GM21526 (cell line): Measurements from ENCODE around the gene AMIGO2.

ENCODE experiments used
- ATAC-seq: cut with Tn5 transposase; IDR thresholded peaks from one replicate; pipeline ENCODE4 v1.9.1; 2021; ENCODE audit warnings: moderate library complexity; ENCODE audit not compliant: unreplicated experiment, low FRiP score

The AMIGO2 gene

DNA sequence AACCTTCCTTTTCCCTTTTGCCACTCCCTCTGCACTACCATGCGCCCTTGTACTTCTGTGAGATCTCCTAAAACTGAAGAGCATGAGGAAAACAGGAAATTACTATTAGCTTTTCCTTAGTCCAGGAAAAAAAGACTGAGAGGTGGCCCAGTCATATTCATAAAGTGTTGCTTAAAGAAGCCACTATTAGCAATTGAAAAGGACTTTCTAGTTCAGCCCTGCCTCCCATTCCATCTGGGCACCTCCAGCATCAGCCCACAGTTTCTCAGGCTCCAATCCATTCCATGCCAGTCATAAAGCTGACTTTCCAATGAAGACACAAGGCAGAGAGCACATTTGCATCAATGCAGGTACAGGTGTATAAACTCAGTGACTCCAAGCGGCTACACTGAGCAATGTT, 19.9 kb upstream of the AMIGO2 start:
- no peak for ATAC-seq

DNA sequence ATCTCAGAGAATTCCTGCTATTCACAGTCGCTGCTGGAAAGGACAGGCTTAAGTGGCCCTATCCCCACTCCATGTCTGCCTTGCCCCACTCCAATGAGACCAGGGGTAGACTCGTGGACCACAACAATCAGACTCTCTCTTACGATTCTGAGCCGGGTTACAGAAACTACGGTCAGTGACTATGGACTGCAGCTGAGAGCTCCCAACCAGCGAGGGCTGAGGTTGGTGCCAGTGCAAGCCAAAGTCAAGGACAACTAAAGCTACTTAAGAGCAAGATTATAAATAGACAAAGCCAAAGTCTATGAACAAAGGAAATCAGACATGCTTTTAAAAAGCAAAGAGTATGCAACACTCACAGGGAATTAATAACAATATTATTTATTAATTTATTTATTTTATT, 18.3 kb upstream of the AMIGO2 start:
- no peak for ATAC-seq

DNA sequence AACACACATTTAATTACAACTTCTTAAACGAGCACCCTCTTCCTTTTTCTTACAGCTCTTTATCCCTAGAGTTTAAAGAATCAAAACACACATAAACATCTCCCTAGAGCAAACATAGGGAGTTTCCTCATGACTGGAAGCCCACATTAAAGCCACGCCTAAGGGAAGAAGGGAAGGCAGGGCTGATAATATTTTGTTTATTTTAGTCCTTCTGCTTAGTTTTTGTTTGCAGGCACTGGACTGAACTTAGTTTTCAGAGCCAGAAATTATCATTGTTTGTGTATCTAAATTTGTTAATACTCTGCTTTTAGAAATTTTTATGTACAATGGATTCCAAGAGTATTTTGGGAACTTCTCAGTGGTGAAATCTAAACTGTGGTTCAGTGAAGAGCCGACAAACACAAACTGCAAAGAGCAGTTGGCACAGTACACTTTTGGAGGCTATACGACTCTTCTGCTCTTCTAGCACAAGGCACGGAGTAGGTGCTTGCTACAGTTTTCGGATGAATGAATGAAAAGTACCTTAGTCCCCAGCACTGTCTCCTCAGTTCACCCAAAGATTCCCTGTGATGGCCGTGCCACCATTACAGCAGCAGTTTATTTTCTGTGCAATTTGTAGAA, 17.6 kb upstream of the AMIGO2 start:
- no peak for ATAC-seq

DNA sequence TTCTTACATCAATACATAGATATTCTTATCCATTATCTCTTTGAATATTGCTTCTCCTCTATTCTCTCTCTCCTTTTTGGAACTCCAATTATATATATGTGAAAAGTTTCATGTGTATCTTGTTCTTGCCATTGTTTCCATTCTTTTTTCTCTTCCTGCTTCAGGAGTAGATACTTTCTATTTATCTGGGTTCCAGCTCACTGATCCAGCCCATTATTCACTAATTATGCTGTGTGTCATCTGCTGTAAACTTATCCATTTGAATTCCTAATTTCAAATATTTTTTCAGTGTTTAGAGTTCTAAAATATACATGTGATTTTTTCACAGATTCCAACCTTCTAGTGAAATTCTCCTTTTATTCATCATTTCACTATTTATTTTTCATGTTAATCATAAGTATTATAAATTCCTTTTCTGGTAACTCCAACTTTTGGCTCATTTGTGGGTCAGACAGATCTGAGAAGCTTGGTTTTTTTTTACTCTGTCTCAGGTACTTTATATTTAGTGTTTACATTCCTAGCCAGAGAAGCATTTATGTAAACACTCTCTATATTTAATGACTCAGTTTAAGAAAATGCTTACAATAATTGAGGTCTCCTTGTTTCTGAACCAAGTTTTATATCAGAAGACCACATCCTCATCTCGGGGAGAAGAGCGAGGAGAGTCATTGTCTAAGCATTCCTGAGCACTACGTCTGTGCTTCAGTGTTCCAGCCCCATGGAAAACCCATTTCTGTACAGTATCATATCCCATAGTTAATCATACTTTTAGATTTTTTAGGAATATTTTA, 15.9 kb upstream of the AMIGO2 start:
- ATAC-seq: no peak

DNA sequence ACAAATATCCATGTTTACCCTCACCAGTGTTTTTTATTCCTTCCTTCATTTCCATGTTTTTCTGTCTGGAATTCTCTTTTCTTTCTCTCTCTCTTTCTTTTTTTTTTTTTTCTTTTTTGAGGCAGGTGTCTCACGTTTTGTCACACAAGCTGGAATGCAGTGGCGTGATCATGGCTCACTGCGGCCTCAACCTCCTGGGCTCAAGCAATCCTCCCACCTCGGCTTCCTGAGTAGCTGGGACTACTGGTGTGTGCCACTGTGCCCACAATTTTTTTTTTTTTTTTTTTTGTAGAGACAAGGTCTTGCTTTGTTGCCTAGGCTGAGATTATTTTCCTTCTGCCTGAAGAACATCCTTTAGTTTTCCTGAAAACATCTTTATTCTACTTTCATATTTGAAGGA, 15.0 kb upstream of the AMIGO2 start:
- no peak for ATAC-seq

DNA sequence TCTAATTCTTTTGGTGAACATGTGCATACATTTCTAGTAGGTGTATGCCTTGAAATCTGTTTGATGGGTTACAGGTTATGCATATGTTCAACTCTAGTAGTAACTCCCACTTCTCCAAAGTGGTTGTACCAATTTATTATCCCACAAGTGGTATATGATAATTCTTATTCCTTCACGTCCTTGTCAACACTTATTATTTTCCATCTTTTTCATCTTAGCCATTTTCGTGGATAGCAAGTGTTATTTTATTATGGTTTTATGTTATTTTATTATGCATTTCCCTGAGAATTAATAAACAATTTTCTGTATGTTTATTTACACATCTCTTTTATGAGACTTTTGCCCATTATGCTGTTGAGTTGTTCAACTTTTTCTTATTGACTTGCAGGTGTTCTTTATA, 11.2 kb upstream of the AMIGO2 start:
- ATAC-seq: no peak

DNA sequence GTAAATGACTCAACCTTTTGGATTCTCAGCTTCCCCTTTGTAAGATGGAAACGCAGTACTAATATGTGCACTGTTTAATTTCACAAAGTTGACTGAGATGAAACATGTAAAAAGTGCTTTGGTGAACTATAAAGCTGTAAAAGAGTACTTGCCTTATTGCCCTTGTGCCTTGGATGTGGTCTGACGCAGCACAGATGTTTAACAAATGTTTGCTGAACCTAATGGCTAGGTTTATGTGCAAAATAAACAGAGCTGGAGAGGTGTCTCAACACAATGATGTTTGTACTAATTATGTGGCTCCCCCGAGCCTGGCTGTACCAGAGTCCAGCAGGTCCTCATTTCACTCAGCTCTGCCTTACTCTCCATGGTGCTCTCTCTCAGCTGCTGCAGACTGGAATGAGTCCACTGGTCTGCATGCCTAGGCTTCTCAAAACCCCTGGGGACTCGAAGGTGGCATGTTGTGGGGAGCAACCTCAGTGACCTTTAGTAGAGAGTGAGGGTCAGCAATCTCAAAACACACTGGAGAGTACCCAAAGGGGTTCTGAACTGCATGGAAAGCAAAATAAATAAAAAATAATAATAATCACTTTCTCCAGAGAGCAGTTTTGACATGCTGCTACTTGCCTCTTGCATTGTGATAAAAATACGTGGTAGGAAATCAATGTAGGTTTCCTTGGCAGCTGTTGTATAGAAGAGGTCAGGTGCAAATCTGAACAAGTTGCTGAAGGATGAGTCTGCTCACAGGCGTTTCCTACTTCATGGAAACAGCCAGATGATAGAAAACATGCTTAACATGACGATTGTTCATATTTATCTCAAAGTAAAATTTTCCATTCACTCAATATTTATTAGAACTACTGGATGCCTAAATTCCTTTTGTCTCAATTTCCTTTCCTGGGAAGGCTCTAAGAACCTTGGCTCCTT, 8.5 kb upstream of the AMIGO2 start:
- no peak for ATAC-seq

DNA sequence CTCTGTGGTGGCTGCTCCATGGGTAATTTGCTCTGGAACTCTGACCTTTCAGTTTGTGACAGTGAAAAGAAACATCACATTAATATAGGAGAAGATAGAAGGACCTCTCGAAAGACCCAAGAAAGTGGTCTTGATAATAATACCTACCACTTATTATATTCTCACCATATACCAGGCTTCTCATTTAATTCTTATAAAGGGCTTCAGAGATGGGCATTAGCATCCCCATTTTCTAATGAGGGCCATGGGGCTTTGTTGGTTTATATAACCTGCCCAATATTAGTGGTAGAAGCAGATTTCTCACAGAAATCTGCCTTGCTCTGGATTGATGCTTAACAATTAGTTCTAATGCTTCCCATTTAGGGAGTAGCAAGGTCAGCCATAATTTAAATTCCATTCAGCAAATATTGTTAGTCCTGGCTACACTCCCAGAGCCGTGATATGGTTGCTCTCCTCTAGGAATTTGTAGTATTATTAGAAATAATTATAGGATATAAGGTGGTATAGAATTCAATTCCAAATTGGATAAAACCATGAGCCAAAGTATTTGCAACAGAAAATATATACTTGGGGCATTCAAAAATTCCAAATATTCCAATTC, 7.4 kb upstream of the AMIGO2 start:
- no peak for ATAC-seq

DNA sequence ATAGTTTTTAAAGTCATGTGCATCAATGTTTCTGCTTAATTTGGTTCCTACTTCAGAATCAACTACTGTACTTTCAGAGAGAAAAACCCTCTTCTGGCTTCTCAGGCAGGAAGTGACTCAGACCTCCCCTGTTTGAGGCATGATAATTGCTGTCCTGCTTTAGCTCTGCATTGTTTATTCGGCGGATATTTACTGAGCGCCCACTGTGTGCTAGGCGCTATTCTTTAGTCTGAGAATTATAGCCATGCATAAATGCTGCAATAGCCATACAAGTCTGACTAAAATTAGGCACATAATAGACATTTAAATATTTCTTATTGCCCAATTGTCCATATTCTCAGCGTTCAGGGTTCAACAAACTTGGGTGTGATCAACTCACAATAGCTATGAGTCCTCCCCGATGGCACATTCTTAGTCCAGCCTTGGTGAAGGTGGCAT, 6.1 kb upstream of the AMIGO2 start:
- ATAC-seq: no peak

DNA sequence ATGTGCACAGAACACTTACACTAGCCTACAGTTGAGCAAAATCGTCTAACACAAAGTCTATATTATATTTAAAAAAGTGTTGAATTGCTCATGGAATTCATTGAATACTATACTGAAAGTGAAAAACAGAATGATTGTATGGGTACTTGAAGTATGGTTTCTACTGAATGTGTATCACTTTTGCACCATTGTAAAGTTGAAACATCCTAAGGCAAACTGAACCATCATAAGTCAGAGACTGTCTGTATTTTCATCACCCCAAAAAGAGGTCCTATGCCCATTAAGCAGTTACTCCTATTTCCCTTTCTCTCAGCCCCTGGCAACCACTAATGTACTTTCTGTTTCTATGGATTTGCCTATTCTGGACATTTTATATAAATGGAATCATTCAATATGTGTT, 4.4 kb upstream of the AMIGO2 start:
- no peak for ATAC-seq

DNA sequence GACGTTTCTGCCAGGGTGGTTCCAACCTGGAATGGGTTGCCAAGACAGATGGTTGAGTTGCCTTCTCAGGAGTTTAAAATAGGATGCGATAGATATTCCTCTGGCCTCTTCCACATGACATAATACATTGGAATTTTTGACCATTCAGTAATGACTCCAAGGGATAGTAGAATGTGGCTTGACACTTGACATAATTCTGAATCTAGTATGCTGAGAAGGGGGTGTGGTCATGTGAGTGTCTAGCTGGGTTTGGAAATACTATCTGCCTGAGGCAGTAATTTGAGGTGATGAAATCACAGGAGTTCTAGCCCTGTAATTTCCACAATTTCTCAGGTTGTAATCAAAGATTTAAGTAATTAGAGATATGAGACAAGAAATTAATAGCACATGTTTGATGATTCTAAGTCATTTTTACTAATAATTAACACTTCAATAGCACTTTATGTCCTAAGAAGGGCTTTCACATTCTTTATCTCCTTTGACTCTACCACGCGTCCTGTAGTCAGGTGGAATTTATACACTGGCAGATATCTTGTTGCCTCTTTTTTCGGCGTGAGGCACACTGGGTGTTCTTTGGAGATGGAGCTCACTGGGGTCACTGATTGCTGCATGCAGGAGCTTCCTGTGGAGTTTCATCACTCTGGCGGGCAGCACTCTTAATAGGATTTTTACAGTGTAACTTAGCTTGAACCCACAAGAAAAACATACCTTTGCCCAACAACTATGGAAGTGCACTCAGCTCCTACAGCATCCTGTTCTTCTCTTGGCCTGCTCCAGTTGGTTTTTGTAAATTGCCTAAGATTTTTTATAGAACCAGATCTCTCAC, 3.2 kb upstream of the AMIGO2 start:
- no peak for ATAC-seq

DNA sequence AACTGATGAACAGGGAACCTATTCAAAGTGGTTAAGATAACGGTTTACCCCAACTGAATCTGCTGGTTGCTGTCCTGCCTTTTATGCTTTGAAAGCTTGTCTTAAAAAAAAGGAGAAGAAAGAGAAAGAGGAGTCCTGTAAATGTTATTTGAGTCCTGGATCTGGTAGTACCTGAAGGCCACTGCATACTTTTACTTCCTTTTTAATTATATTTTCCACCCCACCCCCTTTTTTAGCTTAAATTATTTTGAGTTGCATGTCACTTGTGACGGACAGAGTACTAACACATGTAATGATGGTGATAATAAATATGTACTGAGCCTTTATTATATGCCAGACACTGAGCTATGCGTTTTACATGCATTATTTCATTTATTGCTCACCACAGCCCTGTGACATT, 2.5 kb upstream of the AMIGO2 start:
- ATAC-seq: no peak

DNA sequence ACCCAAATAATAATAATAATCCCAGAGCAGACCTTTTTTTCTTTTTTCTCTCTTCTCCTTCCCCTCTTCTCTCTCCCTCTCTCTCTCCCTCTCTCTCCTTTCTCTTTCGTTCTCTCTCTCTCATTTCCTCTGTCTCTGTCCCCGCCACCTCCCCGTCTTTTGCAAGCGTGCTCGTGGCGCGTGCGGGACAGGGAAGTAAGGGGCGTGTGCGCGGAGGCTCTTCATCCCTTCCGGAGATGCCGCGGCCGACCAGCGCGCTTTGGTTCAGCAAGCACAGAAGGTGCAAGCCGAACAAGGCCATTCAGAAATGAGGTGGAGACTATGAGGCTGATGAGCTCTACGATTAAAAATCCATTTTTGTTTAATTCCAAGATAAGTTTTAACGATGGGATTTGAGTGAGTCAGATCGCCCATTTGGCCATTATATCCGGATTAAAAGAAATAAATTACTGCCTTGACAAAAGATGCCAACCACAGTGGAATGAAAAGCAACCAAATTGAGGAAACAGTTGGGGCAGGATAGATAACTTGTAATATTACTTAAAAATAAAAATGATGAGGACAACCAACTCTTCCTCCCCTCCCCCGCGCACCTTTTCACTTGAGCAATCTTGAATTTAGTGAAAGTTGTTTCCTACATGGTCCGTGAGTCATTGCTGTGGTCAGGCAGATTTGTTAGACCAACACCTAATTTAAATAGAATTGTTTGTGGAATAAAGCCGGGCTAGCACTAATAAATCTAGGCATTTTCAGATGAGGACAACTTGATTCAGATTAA, 1.2 kb upstream of the AMIGO2 start:
- ATAC-seq: no peak

DNA sequence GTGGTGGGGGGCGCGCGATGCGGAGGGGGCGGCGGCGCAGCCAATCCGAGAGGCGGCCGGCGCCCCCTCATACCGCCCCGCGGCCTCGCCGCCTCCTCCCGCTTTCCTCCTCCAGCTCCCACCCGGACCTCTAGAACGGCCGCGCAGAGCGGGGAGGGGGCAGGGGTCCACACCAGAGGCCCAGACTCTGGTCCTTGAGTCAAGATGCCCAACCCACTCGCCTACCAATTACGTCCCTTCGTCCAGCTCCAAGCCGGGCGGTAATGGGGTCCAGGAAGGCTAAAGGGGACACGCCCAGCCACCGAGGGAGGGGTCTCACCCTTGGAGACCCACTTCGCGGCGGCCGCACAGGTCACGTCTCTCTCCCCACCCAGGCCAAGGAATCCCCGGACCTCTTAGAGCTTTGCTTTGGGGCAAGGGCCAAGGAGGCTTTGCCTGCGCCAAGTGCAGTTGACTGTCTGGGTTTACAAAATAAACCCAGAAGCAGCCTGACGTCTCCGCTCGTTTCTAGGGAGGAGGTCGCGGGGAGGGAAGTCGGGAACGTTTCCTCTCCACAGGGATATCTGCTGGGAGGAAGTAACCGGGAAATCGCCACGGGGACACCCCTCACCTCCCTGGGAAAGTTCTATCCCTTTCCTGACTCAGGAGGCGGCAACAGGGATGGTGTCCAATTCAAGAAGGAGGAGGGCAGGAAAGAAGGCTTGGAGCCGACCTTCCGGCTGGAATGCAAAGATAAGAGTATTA, 394 bp upstream of the AMIGO2 start:
- no peak for ATAC-seq

DNA sequence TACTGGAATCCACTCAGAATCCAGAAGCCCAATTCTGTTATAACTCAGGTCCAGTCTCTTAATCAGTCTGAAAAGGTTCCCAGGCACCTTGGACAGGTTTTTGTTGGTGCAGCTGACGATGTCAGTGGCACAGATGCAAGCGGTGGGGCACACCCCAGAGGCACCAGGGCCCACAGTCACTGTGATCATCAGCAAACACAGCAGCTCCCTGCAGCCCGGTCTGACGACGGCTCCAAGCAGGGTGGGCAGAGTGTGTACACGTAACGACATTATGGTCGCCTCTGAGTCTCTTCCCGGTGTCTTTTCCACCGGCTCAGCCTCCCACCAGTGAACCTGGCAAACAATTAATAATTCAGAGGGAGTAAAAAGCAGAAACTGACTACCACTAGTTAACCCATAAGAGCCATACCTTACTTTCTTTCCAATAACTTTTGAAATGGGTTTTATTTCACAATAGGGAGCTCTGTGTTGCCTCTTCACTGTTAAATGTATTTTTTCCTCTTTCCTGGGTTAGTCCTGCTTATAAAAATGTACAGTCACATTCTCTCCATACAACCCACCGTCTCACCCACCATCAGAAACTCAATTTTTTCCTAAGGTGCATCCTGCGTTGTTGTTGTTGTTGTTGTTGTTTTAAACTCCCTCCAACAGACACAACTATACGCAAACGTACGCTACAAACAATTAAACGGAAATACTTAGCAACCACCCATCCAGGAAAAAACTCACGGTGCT, 859 bp downstream of the AMIGO2 start:
- no peak for ATAC-seq

DNA sequence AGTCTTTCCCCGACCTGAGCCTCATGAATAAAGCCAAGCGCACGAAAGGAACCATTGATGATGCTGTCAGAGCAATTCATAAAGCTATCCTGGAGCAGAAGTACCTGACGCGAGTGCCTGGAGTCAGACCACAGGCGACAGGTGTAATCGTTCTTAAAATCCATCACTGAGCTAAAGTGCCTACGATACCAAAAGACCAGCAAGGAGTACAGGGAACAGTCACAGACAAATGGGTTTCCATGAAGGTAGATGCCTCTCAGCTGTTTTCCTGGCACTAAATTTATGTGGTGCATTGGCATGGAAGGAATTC, 1.7 kb downstream of the AMIGO2 start:
- ATAC-seq: no peak

DNA sequence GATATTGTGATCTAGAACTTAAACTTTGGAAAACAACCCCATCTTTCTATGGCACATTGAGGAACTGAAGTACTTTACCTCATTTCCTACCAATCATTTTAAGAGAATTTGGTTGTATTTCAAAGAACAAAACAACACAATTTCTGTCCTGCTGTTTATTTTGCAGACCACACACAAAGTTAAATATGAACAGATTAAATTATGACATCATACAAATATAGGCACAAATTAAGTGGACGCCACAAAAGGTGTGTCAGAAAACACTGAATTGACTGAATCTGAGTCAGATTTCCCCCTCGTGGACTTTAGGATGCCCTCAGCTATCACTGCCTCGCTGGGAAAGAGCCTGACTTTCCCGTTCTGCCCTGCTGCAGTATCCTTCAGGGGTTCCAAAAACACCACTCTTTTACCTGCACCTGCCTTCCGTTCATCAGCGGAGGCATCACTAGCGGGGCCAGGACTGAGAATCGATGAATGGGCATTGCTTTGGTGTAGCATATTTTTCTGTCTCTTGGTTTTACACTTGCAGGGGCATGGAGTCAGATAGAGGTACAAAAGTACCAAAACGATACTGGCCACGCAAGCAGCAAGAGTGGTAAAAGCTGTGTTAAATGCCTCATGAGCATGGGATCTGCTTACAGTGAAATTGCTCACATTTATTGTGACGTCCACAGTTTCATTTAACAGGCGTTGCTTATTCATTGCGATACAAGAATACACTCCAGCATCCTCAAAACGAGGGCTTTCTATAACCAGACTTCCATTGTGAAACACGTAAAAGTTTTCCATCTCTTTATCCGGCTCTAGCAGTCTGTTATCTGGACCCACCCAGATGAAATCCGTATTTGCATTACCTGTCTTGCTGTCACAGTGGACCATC, 2.3 kb downstream of the AMIGO2 start:
- ATAC-seq: no peak
